GM21717 (cell line): ENCODE results near the gene SMIM5.

ENCODE experiments used
- ATAC-seq: cut with Tn5 transposase; IDR thresholded peaks from one replicate; pipeline ENCODE4 v1.9.1; 2021; ENCODE audit warnings: mild to moderate bottlenecking, moderate library complexity; ENCODE audit not compliant: unreplicated experiment

The SMIM5 gene

DNA sequence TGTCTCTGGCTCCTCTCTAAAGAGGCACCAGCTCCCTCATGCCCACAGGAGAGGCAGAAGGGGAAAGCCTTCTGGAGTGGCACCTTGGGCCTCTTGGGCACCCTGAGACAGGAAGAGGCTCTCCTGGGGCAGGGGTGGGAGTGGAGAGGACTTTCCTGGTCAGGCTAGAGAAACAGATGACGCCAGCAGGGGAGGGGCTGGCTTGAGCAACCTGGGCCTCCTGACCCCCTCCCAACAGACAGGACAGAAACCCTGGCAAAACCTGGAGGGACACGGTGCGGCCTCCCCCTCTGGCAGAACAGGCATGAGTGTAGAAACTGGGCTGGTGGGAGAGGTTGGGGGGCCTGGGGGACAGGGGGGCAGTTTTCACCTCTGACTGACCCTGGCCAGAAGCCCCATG lies 6.1 kb downstream of the SMIM5 start:
- ATAC-seq = no peak

DNA sequence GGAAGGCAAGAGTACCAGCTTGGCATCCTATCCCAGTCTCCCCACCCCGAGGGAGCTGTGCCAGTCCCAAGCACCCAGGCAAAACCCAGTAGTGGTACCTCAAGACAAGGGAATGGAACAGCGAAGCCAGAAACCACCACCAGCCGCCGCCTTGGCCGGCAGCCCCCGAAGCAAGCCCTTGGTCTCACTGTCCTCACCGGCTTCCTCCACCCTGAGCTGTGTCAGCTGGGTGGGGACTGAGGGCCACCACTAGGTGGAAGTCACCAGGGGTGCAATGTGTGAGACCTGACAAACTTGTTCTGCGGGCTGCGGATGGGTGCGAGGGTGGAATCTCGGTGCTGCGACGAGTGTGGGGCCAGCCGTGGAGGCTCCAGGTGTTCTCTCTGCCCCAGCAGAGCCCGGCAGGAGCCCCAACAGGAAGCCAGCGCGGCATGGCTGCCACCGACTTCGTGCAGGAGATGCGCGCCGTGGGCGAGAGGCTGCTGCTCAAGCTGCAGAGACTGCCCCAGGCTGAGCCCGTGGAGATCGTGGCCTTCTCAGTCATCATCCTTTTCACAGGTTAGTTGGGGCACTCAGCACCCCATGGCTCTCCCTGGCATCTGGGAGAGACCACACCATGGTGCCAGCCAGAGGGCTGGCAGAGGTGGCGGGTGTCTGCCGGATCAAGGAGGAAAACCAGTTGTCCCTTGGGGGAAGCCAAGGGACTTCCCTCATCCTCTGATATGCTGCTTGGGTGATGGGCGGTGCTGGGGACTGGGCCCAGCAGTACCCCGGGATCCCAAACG lies 6.7 kb downstream of the SMIM5 start:
- no peak for ATAC-seq

- ATAC-seq = no peak
Measured at GRCh38 chr17:75640556-75641119, 7.4 kb downstream of the SMIM5 start.

- ATAC-seq = no peak
Measured at GRCh38 chr17:75641343-75641742, 8.1 kb downstream of the SMIM5 start.

GRCh38 chr17:75642182-75642783 lies 9.0 kb downstream of the SMIM5 start:
- ATAC-seq = no peak

GRCh38 chr17:75642784-75643642 lies 9.8 kb downstream of the SMIM5 start:
- ATAC-seq = no peak

- no peak for ATAC-seq
Measured at GRCh38 chr17:75643643-75644017, 10.4 kb downstream of the SMIM5 start.

GRCh38 chr17:75645501-75645888 lies 12.3 kb downstream of the SMIM5 start:
- ATAC-seq = no peak

DNA sequence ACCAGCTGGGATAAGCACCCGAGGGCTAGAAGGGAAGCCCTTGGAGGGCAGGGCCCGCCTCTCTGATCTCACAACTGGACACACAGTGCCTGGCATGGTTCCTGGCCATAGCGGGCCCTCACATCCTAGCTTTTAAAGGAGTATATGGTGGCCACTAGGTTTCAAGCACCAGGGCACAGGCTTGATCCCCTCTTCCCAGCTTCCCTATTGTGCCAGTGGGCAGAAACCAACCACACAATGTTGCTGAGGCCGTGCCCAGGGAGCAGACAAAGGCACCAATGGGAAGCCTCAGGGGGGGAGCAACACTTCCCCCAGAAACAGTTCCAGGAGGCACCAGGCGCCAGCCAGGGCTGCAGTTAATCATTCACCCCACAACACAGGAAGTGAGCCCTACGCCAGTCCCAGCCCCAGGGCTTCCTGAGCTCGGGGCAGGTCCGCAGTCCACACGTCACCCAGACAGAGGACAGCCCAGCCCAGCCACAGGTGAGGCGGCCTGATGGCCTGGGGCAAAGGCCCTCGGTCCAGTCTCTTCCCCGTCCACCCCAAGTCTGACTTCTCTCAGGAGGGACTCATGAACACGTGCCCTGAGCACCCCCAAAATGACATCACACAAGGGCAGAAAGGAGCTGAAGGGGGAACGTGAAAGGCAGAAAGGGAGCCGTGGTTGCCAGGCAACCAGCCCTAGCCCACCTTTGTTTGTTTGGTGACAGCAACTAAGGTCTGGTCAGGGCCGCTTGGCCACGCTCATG lies 12.8 kb downstream of the SMIM5 start:
- no peak for ATAC-seq

GRCh38 chr17:75646638-75646992 lies 13.4 kb downstream of the SMIM5 start:
- no peak for ATAC-seq

- no peak for ATAC-seq
Measured at GRCh38 chr17:75647061-75647460, 13.8 kb downstream of the SMIM5 start.

DNA sequence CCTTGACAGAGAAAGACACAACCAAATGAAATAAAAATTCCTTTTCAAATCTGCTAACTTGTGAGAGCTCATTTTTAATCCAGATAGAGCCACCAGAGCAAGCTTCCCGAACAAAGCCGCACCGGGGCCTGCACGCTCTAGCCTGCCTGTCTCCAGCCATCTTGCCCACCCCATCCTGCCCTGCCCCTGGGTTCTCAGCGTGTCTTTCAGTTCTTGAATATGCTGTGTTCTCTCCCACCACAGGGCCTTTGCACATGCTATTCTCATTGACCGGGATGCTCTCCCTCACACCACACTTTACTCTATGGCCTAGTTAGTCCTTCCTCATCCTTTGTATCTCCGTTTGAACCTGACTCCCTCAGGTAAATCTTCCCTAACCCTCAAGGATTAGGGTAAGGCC lies 14.7 kb downstream of the SMIM5 start:
- no peak for ATAC-seq

DNA sequence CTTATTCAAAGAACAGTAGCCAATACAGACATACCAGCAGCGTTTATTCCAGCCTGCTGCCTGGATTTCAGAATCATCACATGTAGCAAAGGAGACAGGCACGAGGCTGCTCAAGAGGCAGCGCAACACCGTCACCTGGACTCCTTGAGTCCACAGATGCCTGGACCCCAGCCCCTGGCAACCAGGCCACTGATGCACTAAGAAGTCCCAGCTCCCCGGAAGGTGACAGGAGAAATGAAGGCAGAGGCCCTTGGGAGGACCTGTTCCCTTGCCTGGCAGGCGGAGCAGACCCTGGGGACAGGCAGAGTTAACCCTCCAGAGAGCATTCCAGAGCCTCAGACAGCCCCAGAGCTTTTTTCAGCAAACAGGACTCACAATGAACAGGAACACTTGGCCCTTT lies 16.5 kb downstream of the SMIM5 start:
- ATAC-seq = no peak

DNA sequence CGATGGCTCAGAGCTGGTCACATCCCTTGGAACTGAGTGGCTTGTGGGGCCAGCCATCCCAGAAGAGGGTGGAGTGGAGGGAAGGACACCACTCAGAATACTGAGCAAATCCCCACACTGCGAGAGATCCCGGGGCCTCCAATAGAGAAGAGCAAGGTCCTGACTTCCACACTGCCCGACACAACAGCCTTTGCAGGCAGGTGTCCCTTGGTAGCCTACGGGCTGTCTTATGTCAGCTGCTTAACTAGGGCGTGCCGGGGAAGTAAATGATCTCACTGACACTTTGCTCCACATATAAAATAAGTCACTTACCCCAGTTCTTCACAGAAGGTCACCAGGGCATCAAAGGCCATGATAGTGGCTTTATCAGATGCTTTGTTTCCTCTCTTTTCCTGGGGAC lies 17.6 kb downstream of the SMIM5 start:
- no peak for ATAC-seq

- ATAC-seq = no peak
Measured at GRCh38 chr17:75652341-75652740, 19.1 kb downstream of the SMIM5 start.

DNA sequence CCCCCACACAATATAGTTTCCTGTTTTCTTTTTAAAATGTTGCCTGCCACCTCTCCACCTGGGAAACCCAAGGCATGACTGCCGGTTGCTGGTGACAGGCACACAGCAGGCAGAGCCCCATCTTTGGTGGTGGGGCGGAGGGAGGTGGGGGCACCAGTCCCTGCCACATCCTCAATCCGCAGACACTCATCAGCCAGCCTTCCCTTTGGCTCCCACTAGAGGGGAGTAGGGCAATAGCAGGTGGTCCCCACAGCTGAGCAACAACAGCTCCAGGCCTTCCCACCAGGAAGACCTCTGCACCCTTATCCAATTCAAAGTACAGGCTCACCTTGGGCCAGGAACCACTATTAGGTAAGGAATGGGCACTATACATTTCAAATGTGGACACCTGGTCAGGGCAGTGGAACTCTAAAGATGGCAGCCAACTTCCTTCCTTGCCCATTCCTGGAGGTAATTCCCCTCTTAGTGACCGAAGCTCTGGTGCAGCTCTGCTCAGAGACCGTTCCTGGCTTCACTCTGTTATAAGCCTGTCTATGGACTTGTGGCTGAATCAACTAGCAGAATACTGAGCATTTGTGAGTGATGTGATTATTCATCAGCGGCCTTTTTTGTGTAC lies 19.8 kb downstream of the SMIM5 start:
- no peak for ATAC-seq

DNA sequence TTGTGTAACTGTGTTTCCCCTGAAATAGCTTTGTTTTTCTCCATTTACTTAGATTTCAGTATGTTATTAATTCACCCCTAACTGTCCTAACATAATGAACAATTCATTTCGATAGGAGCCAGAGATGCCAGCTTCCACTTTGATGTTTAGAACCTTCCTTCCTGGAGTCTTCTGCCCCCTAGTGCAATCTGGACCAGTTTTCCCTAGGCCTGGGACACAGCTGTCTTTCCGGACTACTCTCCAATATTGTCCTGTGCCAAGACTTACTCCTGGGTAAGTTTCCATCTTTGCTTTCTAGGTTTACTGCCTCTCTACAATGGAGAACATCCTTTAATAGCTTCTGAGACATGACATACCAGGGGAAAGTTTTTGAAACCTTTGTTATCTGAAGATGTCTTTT lies 20.9 kb downstream of the SMIM5 start:
- ATAC-seq = no peak

DNA sequence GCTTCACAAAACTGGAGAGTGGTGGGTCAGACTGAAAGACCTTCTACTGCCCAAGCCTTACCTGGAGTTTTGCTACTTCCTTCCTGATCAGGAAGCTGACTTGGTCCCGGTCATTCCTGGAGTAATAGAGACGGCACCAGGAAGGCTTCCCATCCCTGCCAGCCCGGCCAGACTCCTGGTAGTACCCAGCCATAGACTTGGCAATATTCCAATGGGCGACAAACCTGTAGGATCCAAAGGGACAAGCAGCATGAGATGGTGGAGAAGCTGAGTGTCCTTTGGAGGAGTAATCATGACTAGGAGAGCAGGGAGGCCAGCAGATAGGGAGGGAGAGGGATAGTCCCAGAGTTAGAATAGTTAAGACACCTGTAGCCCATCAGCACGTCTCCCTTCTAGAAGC lies 25.0 kb downstream of the SMIM5 start:
- ATAC-seq = no peak

DNA sequence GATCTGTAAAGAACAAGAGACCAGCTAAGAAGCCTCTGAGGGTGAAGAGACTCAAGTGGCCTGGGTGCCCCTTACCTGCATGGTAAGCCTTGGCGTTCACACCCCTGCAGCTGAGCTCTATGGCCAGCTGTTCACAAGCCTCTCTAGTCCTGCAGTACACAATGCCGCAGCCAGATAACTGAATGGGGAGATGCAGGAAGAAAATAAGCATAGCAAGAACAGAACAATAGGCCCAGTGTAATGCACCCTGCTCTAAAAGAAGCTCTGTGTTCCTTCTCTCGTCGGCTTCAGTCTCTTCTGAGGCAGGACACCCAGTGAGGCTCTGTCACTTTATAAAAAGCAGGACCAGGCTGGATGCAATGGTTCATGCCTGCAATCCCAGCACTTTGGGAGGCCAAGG lies 28.3 kb downstream of the SMIM5 start:
- no peak for ATAC-seq

GRCh38 chr17:75662511-75662910 lies 29.3 kb downstream of the SMIM5 start:
- ATAC-seq = no peak
